ENCODE data around the gene IQGAP1.

IQGAP1 gene

DNA sequence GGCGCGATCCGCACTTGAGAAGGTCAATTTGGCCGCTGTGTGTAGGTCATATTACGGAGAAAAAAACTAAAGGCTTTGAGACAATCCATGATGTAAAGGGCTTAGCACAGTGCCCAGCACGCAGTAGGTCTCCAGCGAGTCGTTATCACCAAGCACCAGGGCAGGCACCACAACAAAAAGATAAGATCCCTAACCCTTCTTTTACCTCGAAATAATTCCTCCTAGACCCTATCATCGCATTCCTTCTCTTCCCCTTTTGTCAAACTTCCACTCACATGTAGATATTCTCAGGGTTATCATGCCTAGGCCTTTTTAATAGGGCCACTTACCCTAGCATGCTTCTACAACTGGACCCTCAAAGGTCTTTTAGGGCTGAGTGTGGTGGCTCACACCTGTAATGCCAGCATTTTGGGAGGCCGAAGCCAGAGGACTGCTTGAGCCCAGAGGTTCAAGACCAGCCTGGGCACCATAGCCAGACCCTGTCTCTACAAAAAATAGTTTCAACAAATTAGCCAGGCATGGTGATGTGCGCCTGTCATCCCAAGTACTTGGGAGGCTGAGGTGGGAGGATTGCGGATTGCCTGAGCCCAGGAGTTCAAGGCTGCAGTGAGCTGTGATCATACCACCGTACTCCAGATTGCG, 22.5 kb upstream of the IQGAP1 start:
- DNase-seq (ENCODE audit: insufficient read length, low spot score), result no peak
- TF ChIP-seq POU2F2 (IDR thresholded peaks at IDR 0.05; ENCODE audit: low read depth, low read length) (no peak), SPI1 (IDR thresholded peaks at IDR 0.05; ENCODE audit: low read depth, low read length) (no peak), PAX5 (IDR thresholded peaks at IDR 0.05; ENCODE audit: insufficient read depth, low read length, severe bottlenecking) (no peak), POLR2A (IDR thresholded peaks at IDR 0.05; ENCODE audit: low read depth, low read length) (no peak), TAF1 (IDR thresholded peaks at IDR 0.05; ENCODE audit: low read depth, low read length) (no peak), POLR2AphosphoS5 (IDR thresholded peaks at IDR 0.05; ENCODE audit: low read depth, low read length) (no peak)
- no peak for FAIRE-seq

DNA sequence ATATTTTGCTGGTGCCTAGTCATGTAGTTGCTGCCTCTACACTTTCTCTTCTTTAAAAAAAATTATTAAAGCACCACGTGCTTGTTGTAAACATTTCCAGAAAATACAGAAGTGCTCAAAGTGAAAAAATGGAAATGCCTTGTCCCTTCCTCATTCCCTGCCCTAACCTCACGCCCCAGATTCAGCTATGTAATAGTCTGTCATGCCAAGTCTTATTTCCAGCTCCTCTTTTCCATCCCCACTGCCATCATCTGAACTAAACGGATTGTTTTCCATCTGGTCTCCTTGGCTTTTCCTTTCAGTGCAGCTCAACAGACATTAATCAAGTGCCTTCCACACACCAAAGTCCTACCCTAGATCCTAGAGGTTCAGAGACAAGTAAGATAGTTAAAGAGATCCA, 20.5 kb upstream of the IQGAP1 start:
- no peak for DNase-seq (ENCODE audit: insufficient read length, low spot score)
- TF ChIP-seq PAX5 (IDR thresholded peaks at IDR 0.05; ENCODE audit: insufficient read depth, low read length, severe bottlenecking), result no peak
- TF ChIP-seq SPI1 (IDR thresholded peaks at IDR 0.05; ENCODE audit: low read depth, low read length), result no peak
- TF ChIP-seq POLR2AphosphoS5 (IDR thresholded peaks at IDR 0.05; ENCODE audit: low read depth, low read length), result no peak
- no peak for TF ChIP-seq TAF1 (IDR thresholded peaks at IDR 0.05; ENCODE audit: low read depth, low read length)
- TF ChIP-seq POU2F2 (IDR thresholded peaks at IDR 0.05; ENCODE audit: low read depth, low read length), result no peak
- no peak for TF ChIP-seq POLR2A (IDR thresholded peaks at IDR 0.05; ENCODE audit: low read depth, low read length)
- FAIRE-seq, result no peak

DNA sequence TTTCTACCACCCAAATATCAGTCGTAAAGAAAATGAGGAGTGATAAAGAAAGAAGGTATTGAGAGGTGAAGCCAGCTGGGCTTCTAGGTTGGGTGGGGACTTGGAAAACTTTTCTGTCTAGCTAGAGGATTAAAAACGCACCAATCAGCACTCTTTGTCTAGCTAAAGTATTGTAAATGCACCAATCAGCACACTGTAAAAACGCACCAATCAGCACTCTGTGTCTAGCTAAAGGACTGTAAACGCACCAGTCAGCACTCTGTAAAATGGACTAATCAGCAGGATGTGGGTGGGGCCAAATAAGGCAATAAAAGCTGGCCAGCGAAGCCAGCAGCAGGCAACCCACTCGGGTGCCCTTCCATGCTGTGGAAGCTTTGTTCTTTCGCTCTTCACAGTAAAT, 13.0 kb upstream of the IQGAP1 start:
- TF ChIP-seq POLR2AphosphoS5 (IDR thresholded peaks at IDR 0.05; ENCODE audit: low read depth, low read length) (no peak), TAF1 (IDR thresholded peaks at IDR 0.05; ENCODE audit: low read depth, low read length) (no peak), SPI1 (IDR thresholded peaks at IDR 0.05; ENCODE audit: low read depth, low read length) (no peak), PAX5 (IDR thresholded peaks at IDR 0.05; ENCODE audit: insufficient read depth, low read length, severe bottlenecking) (no peak), POLR2A (IDR thresholded peaks at IDR 0.05; ENCODE audit: low read depth, low read length) (no peak), POU2F2 (IDR thresholded peaks at IDR 0.05; ENCODE audit: low read depth, low read length) (no peak)
- FAIRE-seq (no peak), DNase-seq (ENCODE audit: insufficient read length, low spot score) (no peak)

DNA sequence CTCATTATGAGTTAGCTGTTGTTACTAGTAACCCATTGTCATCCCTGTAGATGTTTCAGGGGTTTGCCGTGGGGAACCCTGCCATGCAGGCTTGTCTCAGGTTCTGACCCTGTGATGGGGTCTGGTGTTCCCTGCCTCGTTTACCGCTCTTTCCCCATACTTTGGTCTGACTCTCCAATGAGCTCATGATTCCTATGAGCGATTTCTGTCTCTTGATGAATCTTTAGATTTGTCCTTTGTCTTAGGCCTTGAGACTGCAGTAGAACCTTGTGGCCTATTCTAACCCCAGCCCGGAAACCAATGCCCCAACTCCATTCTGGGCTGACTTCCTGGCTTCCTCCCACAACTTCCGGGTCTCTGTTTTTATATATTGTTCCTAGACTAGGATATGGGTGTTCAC, 11.3 kb upstream of the IQGAP1 start:
- DNase-seq (ENCODE audit: insufficient read length, low spot score) (no peak), FAIRE-seq (no peak)
- TF ChIP-seq PAX5 (IDR thresholded peaks at IDR 0.05; ENCODE audit: insufficient read depth, low read length, severe bottlenecking), result no peak
- TF ChIP-seq SPI1 (IDR thresholded peaks at IDR 0.05; ENCODE audit: low read depth, low read length), result no peak
- no peak for TF ChIP-seq POU2F2 (IDR thresholded peaks at IDR 0.05; ENCODE audit: low read depth, low read length)
- TF ChIP-seq POLR2A (IDR thresholded peaks at IDR 0.05; ENCODE audit: low read depth, low read length), result no peak
- no peak for TF ChIP-seq POLR2AphosphoS5 (IDR thresholded peaks at IDR 0.05; ENCODE audit: low read depth, low read length)
- no peak for TF ChIP-seq TAF1 (IDR thresholded peaks at IDR 0.05; ENCODE audit: low read depth, low read length)

DNA sequence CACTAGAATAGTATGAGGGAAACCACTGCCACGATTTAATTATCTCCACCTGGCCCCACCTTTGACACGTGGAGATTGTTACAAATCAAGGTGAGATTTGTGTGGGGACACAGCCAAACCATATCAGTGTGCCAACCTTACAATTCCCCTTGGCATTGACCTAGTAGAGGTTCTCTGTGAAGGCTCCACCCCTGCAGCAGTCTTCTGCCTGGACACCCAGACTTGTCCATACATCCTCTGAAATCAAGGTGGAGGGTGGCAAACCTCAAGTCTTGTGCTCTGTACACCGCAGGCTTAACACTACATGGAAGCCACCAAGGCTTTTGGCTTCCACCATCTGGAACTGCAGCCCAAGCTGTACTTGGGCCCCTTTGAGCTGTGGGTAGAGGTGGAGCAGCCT, 8.8 kb upstream of the IQGAP1 start:
- TF ChIP-seq POLR2A (IDR thresholded peaks at IDR 0.05; ENCODE audit: low read depth, low read length), result no peak
- no peak for TF ChIP-seq POLR2AphosphoS5 (IDR thresholded peaks at IDR 0.05; ENCODE audit: low read depth, low read length)
- no peak for TF ChIP-seq PAX5 (IDR thresholded peaks at IDR 0.05; ENCODE audit: insufficient read depth, low read length, severe bottlenecking)
- TF ChIP-seq POU2F2 (IDR thresholded peaks at IDR 0.05; ENCODE audit: low read depth, low read length), result no peak
- no peak for TF ChIP-seq TAF1 (IDR thresholded peaks at IDR 0.05; ENCODE audit: low read depth, low read length)
- no peak for TF ChIP-seq SPI1 (IDR thresholded peaks at IDR 0.05; ENCODE audit: low read depth, low read length)
- no peak for FAIRE-seq
- DNase-seq (ENCODE audit: insufficient read length, low spot score), result no peak

DNA sequence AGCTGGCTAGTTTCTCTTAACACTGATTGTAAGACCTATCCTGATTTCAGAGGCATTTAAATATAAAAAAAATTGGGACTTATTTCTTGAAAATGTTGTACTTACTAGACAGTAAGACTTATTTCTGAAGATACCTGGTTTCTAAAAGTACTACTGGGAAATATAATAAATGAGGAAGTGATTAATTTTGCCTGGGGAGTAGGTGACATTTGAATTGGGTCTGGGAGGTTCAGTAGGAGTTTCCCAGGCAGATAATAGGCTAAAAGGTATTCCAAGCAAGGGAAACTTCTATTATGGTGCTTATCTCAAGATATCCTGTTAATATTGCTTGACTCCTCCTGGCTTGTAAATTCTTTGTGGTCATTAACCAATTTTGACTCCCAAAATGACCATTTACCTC, 6.5 kb upstream of the IQGAP1 start:
- TF ChIP-seq POLR2AphosphoS5 (IDR thresholded peaks at IDR 0.05; ENCODE audit: low read depth, low read length), result no peak
- peak; percentile 55 for TF ChIP-seq SPI1 (IDR thresholded peaks at IDR 0.05; ENCODE audit: low read depth, low read length)
- TF ChIP-seq POU2F2 (IDR thresholded peaks at IDR 0.05; ENCODE audit: low read depth, low read length), result no peak
- DNase-seq (ENCODE audit: insufficient read length, low spot score) (no peak), FAIRE-seq (no peak)

DNA sequence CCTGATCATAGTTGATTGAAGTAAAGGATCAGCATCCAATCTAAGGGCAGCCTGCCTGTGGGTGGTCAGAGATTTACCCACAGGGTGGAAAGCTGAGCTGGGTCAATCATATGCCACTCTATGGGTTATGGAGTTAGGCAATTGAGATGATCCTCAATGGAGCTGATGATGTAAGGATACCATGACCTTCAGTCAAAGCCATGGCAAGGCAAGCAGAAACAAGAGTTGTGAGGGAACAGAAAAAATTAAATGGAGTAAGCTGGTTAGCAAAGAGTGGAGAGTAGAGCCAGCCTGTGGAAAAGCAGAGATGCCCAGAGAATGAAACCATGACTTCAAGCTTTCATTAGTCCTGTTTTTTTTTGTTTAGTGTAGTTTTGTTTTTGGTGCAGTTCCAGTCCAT, 5.7 kb upstream of the IQGAP1 start:
- TF ChIP-seq TAF1 (IDR thresholded peaks at IDR 0.05; ENCODE audit: low read depth, low read length) (no peak), SPI1 (IDR thresholded peaks at IDR 0.05; ENCODE audit: low read depth, low read length) (no peak), POLR2AphosphoS5 (IDR thresholded peaks at IDR 0.05; ENCODE audit: low read depth, low read length) (no peak), PAX5 (IDR thresholded peaks at IDR 0.05; ENCODE audit: insufficient read depth, low read length, severe bottlenecking) (no peak), POLR2A (IDR thresholded peaks at IDR 0.05; ENCODE audit: low read depth, low read length) (no peak), POU2F2 (IDR thresholded peaks at IDR 0.05; ENCODE audit: low read depth, low read length) (no peak)
- no peak for DNase-seq (ENCODE audit: insufficient read length, low spot score)
- FAIRE-seq, result peak; percentile 5

DNA sequence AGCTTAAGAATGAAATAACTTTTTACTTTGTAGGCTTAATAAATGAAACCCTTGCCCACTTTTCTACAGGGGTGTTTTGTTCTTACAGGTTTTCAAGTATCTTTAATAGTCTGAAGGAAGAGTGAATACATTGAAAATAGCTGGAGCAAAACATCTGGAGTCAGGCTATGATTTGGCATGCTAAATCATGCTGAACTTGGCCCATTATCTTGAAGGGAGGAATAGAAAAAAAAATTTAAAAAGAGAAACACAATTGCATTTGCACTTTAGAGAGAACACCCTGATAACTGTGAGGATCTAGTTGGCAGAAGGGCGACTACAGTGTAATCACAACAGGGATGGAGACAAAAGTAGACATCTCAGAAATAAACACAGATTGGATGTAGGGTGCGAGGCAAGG, 1.8 kb upstream of the IQGAP1 start:
- TF ChIP-seq SPI1 (IDR thresholded peaks at IDR 0.05; ENCODE audit: low read depth, low read length) (no peak), POLR2AphosphoS5 (IDR thresholded peaks at IDR 0.05; ENCODE audit: low read depth, low read length) (no peak), PAX5 (IDR thresholded peaks at IDR 0.05; ENCODE audit: insufficient read depth, low read length, severe bottlenecking) (no peak), POU2F2 (IDR thresholded peaks at IDR 0.05; ENCODE audit: low read depth, low read length) (no peak), POLR2A (IDR thresholded peaks at IDR 0.05; ENCODE audit: low read depth, low read length) (no peak), TAF1 (IDR thresholded peaks at IDR 0.05; ENCODE audit: low read depth, low read length) (no peak)
- no peak for FAIRE-seq
- DNase-seq (ENCODE audit: insufficient read length, low spot score), result no peak

DNA sequence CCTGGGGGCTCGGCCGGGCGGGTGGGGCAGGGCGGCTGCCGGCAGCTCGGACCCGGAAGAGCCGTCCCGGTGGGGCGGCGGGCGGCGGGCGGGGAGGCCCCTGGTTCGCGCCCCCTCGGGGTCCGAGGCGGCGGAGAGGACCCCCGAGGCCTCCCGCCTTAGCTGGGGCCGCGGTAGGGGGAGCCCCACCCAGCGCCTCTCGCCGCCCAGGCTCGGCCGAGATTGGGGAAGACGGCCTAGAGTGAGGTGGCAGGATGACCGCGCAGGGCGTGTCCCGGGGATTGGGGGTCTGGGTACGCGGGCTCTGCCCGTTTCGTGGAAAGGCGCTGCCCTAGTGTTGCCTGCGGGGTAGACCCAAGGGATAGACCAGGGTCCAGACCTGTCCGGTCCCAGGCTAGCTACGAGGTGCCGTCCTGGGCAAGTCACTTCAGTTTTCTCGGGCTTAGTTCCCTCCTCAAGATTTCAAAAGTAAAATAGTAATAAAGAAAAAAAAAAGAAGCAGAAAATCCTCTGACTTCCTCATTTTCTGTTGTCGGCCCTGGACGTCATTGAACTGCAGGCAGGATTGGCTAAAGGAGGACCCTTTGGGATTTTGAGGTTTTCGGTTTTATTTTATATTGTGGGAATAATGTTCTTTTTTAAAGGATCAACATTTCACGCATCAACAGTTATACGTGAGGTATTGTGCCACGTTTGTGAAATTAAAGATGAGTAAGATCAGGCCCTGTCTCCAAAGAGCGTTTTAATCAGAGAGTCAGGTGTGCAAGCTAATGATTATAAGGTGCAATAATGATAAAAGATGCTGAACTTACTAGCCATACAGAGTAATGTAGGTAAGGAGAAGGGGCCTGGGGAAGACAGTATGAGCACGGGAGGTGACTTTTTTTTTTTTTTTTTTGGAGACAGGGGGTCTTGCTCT, 679 bp downstream of the IQGAP1 start:
- DNase-seq (ENCODE audit: insufficient read length, low spot score) (peak; percentile 32), FAIRE-seq (peak; percentile 51)
- no peak for TF ChIP-seq PAX5 (IDR thresholded peaks at IDR 0.05; ENCODE audit: insufficient read depth, low read length, severe bottlenecking)
- TF ChIP-seq SPI1 (IDR thresholded peaks at IDR 0.05; ENCODE audit: low read depth, low read length), result peak; percentile 87

All from GM12891 (cell line).